K562 (cell line): ENCODE data around the gene THUMPD1. TPM values are rescaled to one million over a fixed set of nuclear protein-coding genes. Genes with fewer than 3 reads are reported as not detected.

Experiments used
- CLOCK ChIP-seq: fragments of 250-450 bp; sonication (Bioruptor Pico); IDR thresholded peaks from 2 replicates; pipeline ENCODE4 v1.4.0; 2020; ENCODE audit warnings: mild to moderate bottlenecking, moderate library complexity, borderline replicate concordance
- HINFP ChIP-seq: fragments of 450-650 bp; conservative IDR thresholded peaks from 2 replicates; pipeline ENCODE4 v1.6.1; 2016; ENCODE audit warnings: missing genetic modification characterization, low read depth, mild to moderate bottlenecking, control low read depth, missing compliant biosample characterization
- HIVEP1 ChIP-seq: fragments of 250-450 bp; sonication (Bioruptor Pico); IDR thresholded peaks from 2 replicates; pipeline ENCODE4 v1.4.0; 2020; ENCODE audit warnings: mild to moderate bottlenecking
- MAX ChIP-seq: sonication (generic); formaldehyde crosslinking; IDR thresholded peaks from 2 replicates; pipeline ENCODE4 v1.9.0; 2022; ENCODE audit warnings: mild to moderate bottlenecking, missing genetic modification reagents
- MGA ChIP-seq: fragments of 450-650 bp; IDR thresholded peaks from 2 replicates; pipeline ENCODE4 v1.6.1; 2016; ENCODE audit warnings: mild to moderate bottlenecking, moderate library complexity
- PTTG1 ChIP-seq: fragments of 450-650 bp; IDR thresholded peaks from 2 replicates; pipeline ENCODE4 v1.6.1; 2016; ENCODE audit warnings: low read depth, mild to moderate bottlenecking, missing genetic modification characterization, missing compliant biosample characterization
- RBBP5 ChIP-seq: fragments of 200-600 bp; sonication (generic); IDR thresholded peaks from 2 replicates; pipeline ENCODE4 v1.6.1; 2012; ENCODE audit warnings: borderline replicate concordance, mild to moderate bottlenecking, low read length, control low read depth, inconsistent platforms; ENCODE audit not compliant: insufficient read depth, poor library complexity, severe bottlenecking
- TFAP4 ChIP-seq: sonication (generic); formaldehyde crosslinking; IDR thresholded peaks from 2 replicates; pipeline ENCODE4 v1.8.0; 2022; ENCODE audit warnings: missing genetic modification reagents, mild to moderate bottlenecking, moderate library complexity, borderline replicate concordance
- polyA plus RNA-seq, 8 experiments: library from polyadenylated mRNA; depleted of rRNA in 4 of 8; stranded (reverse) in 5 of 8; unstranded in 3 of 8; fragments of >200 nt; fragmentation: Nextera tagmentation in 2 of 8; fragmentation: Illumina TruSeq in 1 of 8; extraction: Ambion mirVana in 2 of 8; extraction: Trizol in 1 of 8; gene quantifications; 2 replicates each; pipeline versions ENCODE4 v1.2.1 to v1.2.3, GENCODE V29; 2011 to 2014; ENCODE audit warnings: inconsistent platforms in 1 of 8, missing spikeins in 1 of 8
- total RNA-seq, 7 experiments: library from RNA; depleted of rRNA in 6 of 7; stranded (reverse); fragments of >200 nt in 6 of 7; fragmentation: Illumina TruSeq in 2 of 7; extraction: Trizol in 2 of 7; gene quantifications; 2 replicates each; pipeline versions ENCODE4 v1.2.1 to v1.2.3, GENCODE V29; 2011 to 2021; ENCODE audit warnings: low replicate concordance in 1 of 7

Gene THUMPD1
- total and polyA plus RNA-seq, 9 of the 15 experiments (the other 6 are each of a cell fraction or from before 2014, with no cell fraction given) = 37.8 to 101 (median 56.8) TPM

GRCh38 chr16:20746461-20746860, 4.8 kb upstream of the THUMPD1 start (continued):
- TF ChIP-seq MGA (no peak), TFAP4 (CRISPR knock-in tag) (no peak), PTTG1 (tag) (0 out of 2 replicates have a peak, but pooled peaks have one; percentile 14), HIVEP1 (CRISPR knock-in tag) (no peak), CLOCK (CRISPR knock-in tag) (no peak), MAX (CRISPR knock-in tag) (no peak), RBBP5 (peak; percentile 10), HINFP (tag) (0 out of 2 replicates have a peak, but pooled peaks have one; percentile 6)
